Ascending aorta (tissue), 2 donors: ENCODE data around the gene PANK1. TPM values are rescaled to one million over a fixed set of nuclear protein-coding genes. Genes with fewer than 3 reads are reported as not detected.

ENCODE experiments used
- DNase-seq, 2 donors: peaks; one replicate each; pipeline ENCODE4 v3.0.0-alpha.2; 2019; ENCODE audit warnings: low spot score in 2 of 2
- H3K27ac ChIP-seq, 2 donors: fragments of 200-600 bp; sonication (generic); one replicate each; pipeline ENCODE4 v1.5.1; 2016 to 2017; ENCODE audit warnings: mild to moderate bottlenecking in 1 of 2
- H3K27me3 ChIP-seq: fragments of 200-600 bp; sonication (generic); one replicate; pipeline ENCODE4 v1.5.1; 2017
- H3K36me3 ChIP-seq, 2 donors: fragments of 200-600 bp; sonication (generic); one replicate each; pipeline ENCODE4 v1.5.1; 2016
- H3K4me1 ChIP-seq, 2 donors: fragments of 200-600 bp; sonication (generic); one replicate each; pipeline ENCODE4 v1.5.1; 2016 to 2017; ENCODE audit warnings: mild to moderate bottlenecking in 1 of 2
- H3K4me3 ChIP-seq, 2 donors: fragments of 200-600 bp; sonication (generic); one replicate each; pipeline ENCODE4 v1.5.1; 2016 to 2017; ENCODE audit warnings: mild to moderate bottlenecking in 1 of 2
- H3K9me3 ChIP-seq, 2 donors: fragments of 200-600 bp; sonication (generic); one replicate each; pipeline ENCODE4 v1.5.1; 2016
- intact Hi-C: fragments of 100-400 bp; cut with DNase I; formaldehyde crosslinking; loops from one replicate; pipeline ENCODE4 v1.15.1; 2023
- total RNA-seq: library from RNA; depleted of rRNA; stranded (reverse); fragments of >200 nt; gene quantifications from one replicate; pipeline ENCODE4 v1.1.0, GENCODE V29; 2016
- TF ChIP-seq, protein P1 (sequence below), 3 experiments: fragments of 200-600 bp in 2 of 3; fragments of 450-650 bp in 1 of 3; sonication (generic) in 2 of 3; IDR thresholded peaks; one replicate each; pipeline ENCODE4 v1.5.1; 2016 to 2019; ENCODE audit warnings: antibody characterized with exemption in 3 of 3, mild to moderate bottlenecking in 1 of 3, moderate library complexity in 1 of 3

PANK1 gene
- 1.5 TPM for total RNA-seq

GRCh38 chr10:89644967-89645741 lies at the start of gene PANK1:
Gene PANK1, minus strand, starts transcription at chr10:89645242. Its CDS starts 351 bp downstream, at chr10:89644891.
- intact Hi-C loops, result loop anchor here (2.0 to 10.0 kb wide), 4 partner anchors 56 to 653 kb away; partner anchors contain the start of genes FAS, KIF20B and LIPA
- Histone ChIP-seq H3K36me3 (no peaks in the 10 kb centered on the region), H3K27ac (peak within 1 kb of the TSS; percentile 72 to 91), H3K27me3 (no peaks in the 10 kb centered on the region), H3K9me3 (no peaks in the 10 kb centered on the region), H3K4me1 (no peaks in the 10 kb centered on the region), H3K4me3 (peak within 1 kb of the TSS; percentile 92 to 97)
- TF ChIP-seq, protein P1, sequence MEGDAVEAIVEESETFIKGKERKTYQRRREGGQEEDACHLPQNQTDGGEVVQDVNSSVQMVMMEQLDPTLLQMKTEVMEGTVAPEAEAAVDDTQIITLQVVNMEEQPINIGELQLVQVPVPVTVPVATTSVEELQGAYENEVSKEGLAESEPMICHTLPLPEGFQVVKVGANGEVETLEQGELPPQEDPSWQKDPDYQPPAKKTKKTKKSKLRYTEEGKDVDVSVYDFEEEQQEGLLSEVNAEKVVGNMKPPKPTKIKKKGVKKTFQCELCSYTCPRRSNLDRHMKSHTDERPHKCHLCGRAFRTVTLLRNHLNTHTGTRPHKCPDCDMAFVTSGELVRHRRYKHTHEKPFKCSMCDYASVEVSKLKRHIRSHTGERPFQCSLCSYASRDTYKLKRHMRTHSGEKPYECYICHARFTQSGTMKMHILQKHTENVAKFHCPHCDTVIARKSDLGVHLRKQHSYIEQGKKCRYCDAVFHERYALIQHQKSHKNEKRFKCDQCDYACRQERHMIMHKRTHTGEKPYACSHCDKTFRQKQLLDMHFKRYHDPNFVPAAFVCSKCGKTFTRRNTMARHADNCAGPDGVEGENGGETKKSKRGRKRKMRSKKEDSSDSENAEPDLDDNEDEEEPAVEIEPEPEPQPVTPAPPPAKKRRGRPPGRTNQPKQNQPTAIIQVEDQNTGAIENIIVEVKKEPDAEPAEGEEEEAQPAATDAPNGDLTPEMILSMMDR (IDR thresholded peaks at IDR 0.05), result no peak
- peak in 1 of 2 donors; percentile 86 for DNase-seq

DNA sequence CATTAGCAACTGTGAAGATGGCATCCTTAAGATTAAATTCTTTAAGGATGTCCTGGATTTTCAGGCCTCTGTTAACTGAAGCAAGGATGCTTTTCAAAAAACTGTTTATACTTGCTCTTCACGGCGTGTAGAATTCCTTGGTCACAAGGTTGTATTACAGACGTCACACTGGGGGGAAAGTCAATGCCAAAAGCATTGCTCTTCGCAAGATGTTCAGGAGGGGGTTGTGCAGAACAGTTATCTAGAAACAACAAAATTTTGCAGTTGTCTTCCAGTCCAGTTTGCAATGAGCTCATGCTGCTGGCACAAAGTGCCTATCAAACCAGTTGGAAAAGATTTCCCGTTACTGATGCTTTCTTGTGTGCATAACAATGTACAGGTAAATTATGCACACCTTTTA lies 48.1 kb upstream of the PANK1 start:
- no peaks in the 10 kb centered on the region for H3K27me3 ChIP-seq
- H3K36me3 ChIP-seq, result no peaks in the 10 kb centered on the region
- H3K4me1 ChIP-seq, result no peaks in the 10 kb centered on the region
- TF ChIP-seq, protein P1 (IDR thresholded peaks at IDR 0.05), result no peak
- H3K4me3 ChIP-seq, result no peak overlapping the region
- H3K27ac ChIP-seq, result no peak overlapping the region
- DNase-seq, result no peak
- intact Hi-C loops, result no loop called here
- H3K9me3 ChIP-seq, result no peaks in the 10 kb centered on the region

- no peaks in the 10 kb centered on the region for H3K4me1 ChIP-seq
- no peaks in the 10 kb centered on the region for H3K36me3 ChIP-seq
- no peak overlapping the region for H3K27ac ChIP-seq
- no peaks in the 10 kb centered on the region for H3K9me3 ChIP-seq
- TF ChIP-seq, protein P1 (IDR thresholded peaks at IDR 0.05), result no peak
- intact Hi-C loops, result no loop called here
- H3K4me3 ChIP-seq, result no peak overlapping the region
- DNase-seq, result no peak
- no peaks in the 10 kb centered on the region for H3K27me3 ChIP-seq
These were observed 47.4 kb upstream of the PANK1 start for GRCh38 chr10:89692416-89692815.

- Histone ChIP-seq H3K4me1 (no peaks in the 10 kb centered on the region), H3K27ac (no peak overlapping the region), H3K36me3 (no peaks in the 10 kb centered on the region), H3K27me3 (no peaks in the 10 kb centered on the region), H3K9me3 (no peaks in the 10 kb centered on the region), H3K4me3 (no peak overlapping the region)
- intact Hi-C loops, result no loop called here
- DNase-seq, result no peak
- TF ChIP-seq, protein P1 (IDR thresholded peaks at IDR 0.05), result no peak
These were observed 45.0 kb upstream of the PANK1 start for GRCh38 chr10:89690027-89690426.

DNA sequence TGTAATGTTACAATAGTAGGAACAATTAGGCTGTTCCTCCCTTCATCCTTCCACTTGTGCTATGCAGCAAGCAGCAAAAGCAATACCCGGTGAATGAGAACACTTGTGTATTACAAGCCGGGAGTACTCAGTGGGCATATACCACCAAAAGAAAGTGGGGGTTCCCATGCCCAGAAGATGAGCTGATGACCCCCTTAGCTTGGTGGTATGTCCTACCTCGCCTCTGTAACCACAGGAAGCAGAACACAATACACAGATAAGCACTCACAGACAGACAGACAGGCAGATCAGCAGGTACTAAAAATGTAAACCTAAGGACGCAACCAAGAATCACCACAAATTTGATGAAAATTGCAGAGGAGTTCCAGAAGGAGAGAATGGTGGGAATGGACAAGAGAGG lies 40.9 kb upstream of the PANK1 start:
- no peak for DNase-seq
- TF ChIP-seq, protein P1 (IDR thresholded peaks at IDR 0.05), result no peak
- Histone ChIP-seq H3K36me3 (no peaks in the 10 kb centered on the region), H3K9me3 (no peaks in the 10 kb centered on the region), H3K4me3 (no peak overlapping the region), H3K27me3 (no peaks in the 10 kb centered on the region), H3K27ac (no peak overlapping the region), H3K4me1 (no peaks in the 10 kb centered on the region)
- intact Hi-C loops, result no loop called here
